Mesenchymal stem cell (in vitro differentiated cells and primary cell): ENCODE data around the gene DHX40.
A peak's percentile ranks its signal among the peaks of the same experiment; 100 is the strongest.
"Not testable (repeated sequence)": the region's sequence is repeated elsewhere in the genome, so short reads cannot be mapped to it uniquely, and the experiment has no call there.

Experiments
- DNase-seq: peaks from one replicate; pipeline ENCODE4 v3.0.0-alpha.2; 2013
- H2AFZ ChIP-seq: one replicate; pipeline ENCODE4 v1.6.1; 2013; ENCODE audit warnings: low read depth, mild to moderate bottlenecking, control low read depth, inconsistent platforms, low read length, moderate library complexity
- H2AK5ac ChIP-seq: 2 replicates; pipeline ENCODE4 v1.6.1; 2013; ENCODE audit warnings: low read length, moderate library complexity, mild to moderate bottlenecking, inconsistent platforms; ENCODE audit not compliant: severe bottlenecking
- H2BK120ac ChIP-seq: one replicate; pipeline ENCODE4 v1.6.1; 2013; ENCODE audit warnings: low read depth, mild to moderate bottlenecking, inconsistent platforms, low read length, moderate library complexity
- H2BK12ac ChIP-seq, 2 experiments: one replicate each; pipeline ENCODE4 v1.6.1; 2013; ENCODE audit warnings: inconsistent platforms in 2 of 2, low read length in 2 of 2, mild to moderate bottlenecking in 2 of 2, moderate library complexity in 2 of 2, control low read depth in 1 of 2
- H2BK15ac ChIP-seq: one replicate; pipeline ENCODE4 v1.6.1; 2013; ENCODE audit warnings: mild to moderate bottlenecking, low read depth, inconsistent platforms; ENCODE audit not compliant: poor library complexity, severe bottlenecking
- H2BK5ac ChIP-seq: 2 replicates; pipeline ENCODE4 v1.6.1; 2013; ENCODE audit warnings: low read depth, mild to moderate bottlenecking, low read length, control low read depth, inconsistent platforms; ENCODE audit not compliant: poor library complexity, severe bottlenecking
- H3K14ac ChIP-seq, 2 experiments: one replicate each; pipeline ENCODE4 v1.6.1; 2013; ENCODE audit warnings: inconsistent platforms in 2 of 2, low read length in 2 of 2, control low read depth in 1 of 2, mild to moderate bottlenecking in 1 of 2, moderate library complexity in 1 of 2
- H3K18ac ChIP-seq, 2 experiments: one replicate each; pipeline ENCODE4 v1.6.1; 2013; ENCODE audit warnings: inconsistent platforms in 2 of 2, low read length in 2 of 2, control low read depth in 1 of 2, low read depth in 1 of 2, mild to moderate bottlenecking in 1 of 2
- H3K23ac ChIP-seq, 2 experiments: one replicate each; pipeline ENCODE4 v1.6.1; 2013; ENCODE audit warnings: inconsistent platforms in 2 of 2, low read length in 2 of 2, mild to moderate bottlenecking in 2 of 2, moderate library complexity in 2 of 2, control low read depth in 1 of 2
- H3K27ac ChIP-seq: 2 replicates; pipeline ENCODE4 v1.5.1; 2013; ENCODE audit warnings: mild to moderate bottlenecking, moderate library complexity, low read length, control low read depth, inconsistent platforms; ENCODE audit not compliant: poor library complexity, severe bottlenecking
- H3K27me3 ChIP-seq, 2 experiments: 2 replicates each; pipeline versions ENCODE4 v1.6.1 to v1.7.0; 2013; ENCODE audit warnings: low read length in 2 of 2, mild to moderate bottlenecking in 2 of 2, moderate library complexity in 2 of 2, control low read depth in 1 of 2, inconsistent platforms in 1 of 2; ENCODE audit not compliant: control insufficient read depth in 1 of 2, insufficient read depth in 1 of 2
- H3K36me3 ChIP-seq, 2 experiments: 2 replicates each; pipeline versions ENCODE4 v1.6.1 to v1.7.0; 2013; ENCODE audit warnings: low read length in 2 of 2, control low read depth in 1 of 2, inconsistent platforms in 1 of 2, low read depth in 1 of 2, mild to moderate bottlenecking in 1 of 2; ENCODE audit not compliant: insufficient read depth in 2 of 2, control insufficient read depth in 1 of 2
- H3K4ac ChIP-seq, 2 experiments: one replicate each; pipeline ENCODE4 v1.6.1; 2013; ENCODE audit warnings: inconsistent platforms in 2 of 2, low read length in 2 of 2, mild to moderate bottlenecking in 2 of 2, moderate library complexity in 2 of 2, control low read depth in 1 of 2, low read depth in 1 of 2
- H3K4me1 ChIP-seq: 2 replicates; pipeline ENCODE4 v1.6.1; 2013; ENCODE audit warnings: low read depth, low read length, control low read depth; ENCODE audit not compliant: control insufficient read depth, insufficient read depth
- H3K4me2 ChIP-seq: 2 replicates; pipeline ENCODE4 v1.6.1; 2013; ENCODE audit warnings: low read length, mild to moderate bottlenecking, inconsistent platforms; ENCODE audit not compliant: poor library complexity, severe bottlenecking
- H3K4me3 ChIP-seq, 2 experiments: 2 replicates each; pipeline versions ENCODE4 v1.5.1 to v1.7.0; 2013; ENCODE audit warnings: low read length in 2 of 2, mild to moderate bottlenecking in 2 of 2, control low read depth in 1 of 2, low read depth in 1 of 2; ENCODE audit not compliant: insufficient read depth in 1 of 2
- H3K79me1 ChIP-seq: replicated peaks from 2 replicates; pipeline ENCODE4 v1.6.1; 2013; ENCODE audit warnings: mild to moderate bottlenecking, control low read depth, low read length, inconsistent platforms; ENCODE audit not compliant: poor library complexity, severe bottlenecking
- H3K9ac ChIP-seq: 2 replicates; pipeline ENCODE4 v1.7.0; 2013; ENCODE audit warnings: mild to moderate bottlenecking, low read length, moderate library complexity
- H3K9me3 ChIP-seq: 2 replicates; pipeline ENCODE4 v1.7.0; 2013; ENCODE audit warnings: mild to moderate bottlenecking, low read length; ENCODE audit not compliant: control insufficient read depth
- H4K8ac ChIP-seq: one replicate; pipeline ENCODE4 v1.6.1; 2013; ENCODE audit warnings: inconsistent platforms, mild to moderate bottlenecking, low read length, moderate library complexity
- H4K91ac ChIP-seq: one replicate; pipeline ENCODE4 v1.6.1; 2013; ENCODE audit warnings: mild to moderate bottlenecking, low read length, inconsistent platforms
- WGBS: methylation state at CpG from one replicate; pipeline ENCODE4 v1.1.7; 2013; ENCODE audit warnings: mixed read lengths; 5-methylcytosine and 5-hydroxymethylcytosine counted together

Gene DHX40

DNA sequence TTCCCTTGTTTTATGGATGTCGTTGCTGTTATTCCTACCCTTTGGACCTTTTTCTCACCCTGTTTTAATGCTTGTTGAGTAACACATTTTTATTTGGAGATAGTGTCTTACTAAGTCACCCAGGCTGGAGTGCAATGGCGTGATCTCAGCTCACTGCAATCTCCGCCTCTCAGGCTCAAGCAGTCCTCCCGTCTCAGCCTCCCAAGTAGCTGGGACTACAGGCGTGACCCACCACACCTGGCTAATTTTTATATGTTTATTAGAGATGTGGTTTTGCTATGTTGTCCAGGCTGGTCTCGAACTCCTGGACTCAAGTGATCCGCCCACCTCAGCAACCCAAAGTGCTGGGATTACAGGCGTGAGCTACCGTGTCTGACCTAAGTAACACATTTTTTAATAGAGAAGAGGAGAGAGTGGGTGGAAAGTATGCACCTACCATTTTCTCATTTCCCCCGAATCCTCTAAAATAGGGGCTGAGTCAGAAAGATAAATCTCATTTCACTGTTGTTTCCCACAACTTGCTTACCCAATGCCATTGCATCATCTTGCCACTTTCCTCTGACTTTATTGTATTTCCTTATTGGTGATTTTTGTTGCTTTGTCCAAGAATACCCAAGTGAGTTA is 7.0 kb downstream of the DHX40 start:
- DNase-seq = peak; percentile 45
- no peak overlapping the region for H3K4ac ChIP-seq
- no peak overlapping the region for H3K4me3 ChIP-seq
- H2BK120ac ChIP-seq = no peak overlapping the region
- no peak overlapping the region for H3K14ac ChIP-seq
- no peak overlapping the region for H2BK5ac ChIP-seq
- H3K27me3 ChIP-seq = no peaks in the 10 kb centered on the region
- no peak overlapping the region for H2AFZ ChIP-seq
- H4K8ac ChIP-seq = no peak overlapping the region
- no peaks in the 10 kb centered on the region for H3K9me3 ChIP-seq
- H2BK12ac ChIP-seq = no peak overlapping the region
- H3K27ac ChIP-seq = no peak overlapping the region
- no peaks in the 10 kb centered on the region for H3K4me1 ChIP-seq
- peaks cover 11% of the 10 kb centered on the region for H3K79me1 ChIP-seq
- peaks cover 5 to 24% of the 10 kb centered on the region in 2 experiments for H3K36me3 ChIP-seq
- 99% methylated on average over 8 of the region's 10 CpGs for WGBS
- no peak overlapping the region for H2BK15ac ChIP-seq
- no peak overlapping the region for H3K4me2 ChIP-seq
- H4K91ac ChIP-seq = no peak overlapping the region
- no peak overlapping the region for H3K23ac ChIP-seq
- H3K18ac ChIP-seq = no peak overlapping the region
- H2AK5ac ChIP-seq = no peak overlapping the region
- no peak overlapping the region for H3K9ac ChIP-seq

DNA sequence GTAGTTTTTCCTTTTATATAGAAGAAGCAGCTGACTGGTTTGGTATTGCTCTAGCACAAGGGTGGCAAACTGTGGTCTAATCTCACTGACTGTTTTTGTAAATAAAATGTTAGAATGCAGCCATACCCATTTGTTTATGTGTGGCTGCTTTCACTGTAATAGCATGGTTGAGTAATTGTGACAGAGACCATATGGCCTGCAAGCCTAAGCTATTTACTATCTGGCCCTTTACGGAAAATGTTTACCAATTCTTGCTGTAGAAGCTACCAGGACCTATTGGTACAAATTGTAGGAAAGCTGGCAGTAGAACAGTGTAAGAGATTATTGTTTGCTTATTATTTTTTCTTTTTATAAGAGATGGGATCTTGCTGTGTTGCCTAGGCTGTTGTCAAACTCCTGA is 18.8 kb downstream of the DHX40 start:
- not testable (repeated sequence) for H2AK5ac ChIP-seq, H3K79me1 ChIP-seq, H3K18ac ChIP-seq, H3K4me1 ChIP-seq, H3K9ac ChIP-seq, H2BK5ac ChIP-seq, H4K91ac ChIP-seq, H3K4me2 ChIP-seq, DNase-seq, H3K14ac ChIP-seq, H2AFZ ChIP-seq, H4K8ac ChIP-seq, H2BK120ac ChIP-seq, H3K36me3 ChIP-seq, H3K9me3 ChIP-seq, H3K4me3 ChIP-seq, H3K23ac ChIP-seq, H2BK15ac ChIP-seq, H2BK12ac ChIP-seq, H3K27ac ChIP-seq, H3K27me3 ChIP-seq, H3K4ac ChIP-seq
- WGBS = no CpG with 5 or more reads among the region's 1 CpG

- no peak for DNase-seq
- H3K4me1 ChIP-seq = no peaks in the 10 kb centered on the region
- H3K79me1 ChIP-seq = peaks cover 3% of the 10 kb centered on the region
- no peak overlapping the region for H2BK120ac ChIP-seq
- H2AK5ac ChIP-seq = no peak overlapping the region
- no peak overlapping the region for H4K8ac ChIP-seq
- H3K18ac ChIP-seq = no peak overlapping the region
- no peaks in the 10 kb centered on the region for H3K9me3 ChIP-seq
- no peak overlapping the region for H3K14ac ChIP-seq
- no peak overlapping the region for H3K27ac ChIP-seq
- no peak overlapping the region for H3K4me3 ChIP-seq
- no peak overlapping the region for H4K91ac ChIP-seq
- no peak overlapping the region for H2BK5ac ChIP-seq
- no peak overlapping the region for H3K23ac ChIP-seq
- H3K36me3 ChIP-seq = peaks cover 7 to 54% of the 10 kb centered on the region in 2 experiments
- H3K4ac ChIP-seq = no peak overlapping the region
- no peak overlapping the region for H2BK12ac ChIP-seq
- no peak overlapping the region for H2AFZ ChIP-seq
- no peak overlapping the region for H3K4me2 ChIP-seq
- H2BK15ac ChIP-seq = no peak overlapping the region
- no peak overlapping the region for H3K9ac ChIP-seq
- no peaks in the 10 kb centered on the region for H3K27me3 ChIP-seq
Measured at GRCh38 chr17:59600169-59600568, 34.8 kb downstream of the DHX40 start.

- no peak overlapping the region for H2AK5ac ChIP-seq
- H3K23ac ChIP-seq = no peak overlapping the region
- no peak overlapping the region for H3K4me3 ChIP-seq
- H3K9me3 ChIP-seq = no peaks in the 10 kb centered on the region
- H4K8ac ChIP-seq = no peak overlapping the region
- H3K4me1 ChIP-seq = no peaks in the 10 kb centered on the region
- peaks cover 3% of the 10 kb centered on the region for H3K79me1 ChIP-seq
- H4K91ac ChIP-seq = no peak overlapping the region
- H3K27ac ChIP-seq = no peak overlapping the region
- H3K4me2 ChIP-seq = no peak overlapping the region
- no peak overlapping the region for H2BK12ac ChIP-seq
- no peak overlapping the region for H2BK15ac ChIP-seq
- no peak overlapping the region for H2BK120ac ChIP-seq
- no peak overlapping the region for H3K18ac ChIP-seq
- H3K4ac ChIP-seq = no peak overlapping the region
- no peak for DNase-seq
- H3K27me3 ChIP-seq = no peaks in the 10 kb centered on the region
- no peak overlapping the region for H3K9ac ChIP-seq
- H2AFZ ChIP-seq = no peak overlapping the region
- no peak overlapping the region for H2BK5ac ChIP-seq
- WGBS = 100% methylated on average over 1 of the region's 2 CpGs
- H3K14ac ChIP-seq = no peak overlapping the region
- peaks cover 12 to 63% of the 10 kb centered on the region in 2 experiments for H3K36me3 ChIP-seq
Measured at GRCh38 chr17:59601130-59601529, 35.7 kb downstream of the DHX40 start.
